Dermis microvascular lymphatic vessel endothelial cell (primary cell): ENCODE measurements around the gene ZDHHC3. TPM values are rescaled to one million over a fixed set of nuclear protein-coding genes. Genes with fewer than 3 reads are reported as not detected.

Experiments
- DNase-seq, 2 donors: peaks; one replicate each; pipeline versions ENCODE4 v3.0.0 to v3.0.0-alpha.2; 2010; ENCODE audit warnings: low read depth in 2 of 2
- total RNA-seq: library from RNA; depleted of rRNA; stranded (reverse); fragments of >200 nt; gene quantifications from 2 replicates; pipeline ENCODE4 v1.2.1, GENCODE V29; 2014

ZDHHC3 gene
- total RNA-seq, 1 donor from 2014 or later = 55.8 TPM

DNA sequence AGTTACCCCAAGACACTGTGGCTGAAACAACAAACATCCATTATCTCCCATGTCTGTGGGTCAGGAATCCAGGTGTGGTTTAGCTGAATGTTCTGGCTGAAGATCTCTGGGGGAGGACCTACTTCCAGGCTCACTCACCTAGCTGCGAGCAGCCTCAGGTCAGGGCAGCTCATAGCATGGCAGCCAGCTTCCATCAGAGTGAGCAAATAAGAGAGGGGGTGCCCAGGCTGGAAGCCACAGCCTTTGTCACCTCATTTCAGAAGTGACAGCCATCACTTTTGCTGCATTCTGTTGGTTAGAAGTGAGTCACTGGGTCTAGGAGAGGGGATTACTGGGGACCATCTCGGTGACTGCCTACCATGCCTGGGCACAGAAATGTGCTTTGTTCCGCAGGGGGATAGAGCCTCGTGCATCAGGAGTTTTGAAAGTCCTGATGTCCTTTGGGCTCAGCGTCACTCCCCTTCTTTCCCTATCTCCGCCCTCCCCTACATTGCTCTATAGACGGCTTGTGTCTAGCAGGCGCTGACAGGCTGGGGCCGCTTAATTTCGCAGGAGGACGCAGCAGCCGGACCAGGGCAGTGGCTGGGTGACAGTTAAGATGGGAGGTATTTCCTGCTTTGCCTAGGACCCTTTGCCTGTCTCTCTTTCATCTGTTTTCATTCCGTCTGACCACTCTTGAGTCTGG lies 76.1 kb downstream of the ZDHHC3 start:
- DNase-seq = no peak

DNA sequence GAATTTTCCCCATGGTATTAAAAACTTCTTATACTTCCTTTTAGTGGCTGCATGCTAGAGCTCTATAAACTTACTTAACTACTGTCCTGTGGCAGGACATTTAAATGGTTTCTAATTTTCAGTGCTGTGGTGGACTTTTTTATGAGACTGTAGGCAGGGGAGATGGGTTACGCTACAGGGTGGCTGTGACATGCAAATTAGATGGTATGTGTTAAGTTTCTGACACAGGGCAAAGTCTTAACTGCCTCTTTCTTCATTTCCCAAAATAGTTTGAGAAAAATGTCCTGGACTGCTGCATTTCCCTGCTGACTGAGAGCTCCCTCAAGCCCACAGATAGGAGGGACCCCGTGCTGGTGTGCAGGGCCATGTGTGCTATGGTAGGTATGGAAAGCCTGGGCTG lies 79.5 kb downstream of the ZDHHC3 start:
- no peak for DNase-seq

DNA sequence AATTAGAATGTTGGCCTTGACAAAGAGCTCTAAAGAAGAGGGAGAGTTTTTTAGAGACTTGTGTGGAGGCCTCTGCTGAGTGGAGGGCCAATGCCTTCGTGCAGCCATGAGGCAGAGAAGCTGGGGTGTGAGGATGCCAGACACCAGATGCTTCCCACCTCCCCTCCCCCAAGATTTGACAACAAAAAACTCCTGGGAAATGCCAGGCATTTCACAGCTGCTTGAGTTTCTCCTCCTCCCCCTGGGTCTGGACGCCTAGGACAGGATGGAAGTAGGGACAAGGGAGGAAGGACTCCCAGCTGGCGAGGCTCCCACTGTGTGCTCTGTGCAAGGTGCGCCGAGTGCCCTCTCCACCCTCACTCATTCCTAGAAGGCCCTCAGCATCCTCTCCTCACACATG lies 81.5 kb downstream of the ZDHHC3 start:
- peak in 1 of 2 donors; percentile 6 for DNase-seq

DNA sequence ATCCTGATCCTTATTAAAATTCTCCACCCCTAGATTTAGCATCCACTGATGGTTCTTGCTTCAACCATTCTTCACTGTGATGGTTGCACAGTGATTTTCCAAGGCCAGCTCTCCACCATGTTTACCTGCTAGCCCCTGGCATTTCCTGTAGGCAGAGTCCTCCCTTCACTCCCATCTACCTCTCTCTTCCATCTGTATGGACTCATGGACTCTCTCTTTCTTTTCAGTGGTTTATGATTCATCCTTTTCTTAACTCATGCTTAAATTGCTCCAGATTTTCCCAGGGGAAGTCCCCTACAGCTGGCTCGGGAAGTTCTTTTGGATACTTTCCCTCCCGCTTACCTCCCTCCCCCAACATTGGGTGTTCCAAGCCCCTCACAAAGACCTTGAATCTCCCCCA lies 82.9 kb downstream of the ZDHHC3 start:
- DNase-seq = peak in 1 of 2 donors; percentile 31

DNA sequence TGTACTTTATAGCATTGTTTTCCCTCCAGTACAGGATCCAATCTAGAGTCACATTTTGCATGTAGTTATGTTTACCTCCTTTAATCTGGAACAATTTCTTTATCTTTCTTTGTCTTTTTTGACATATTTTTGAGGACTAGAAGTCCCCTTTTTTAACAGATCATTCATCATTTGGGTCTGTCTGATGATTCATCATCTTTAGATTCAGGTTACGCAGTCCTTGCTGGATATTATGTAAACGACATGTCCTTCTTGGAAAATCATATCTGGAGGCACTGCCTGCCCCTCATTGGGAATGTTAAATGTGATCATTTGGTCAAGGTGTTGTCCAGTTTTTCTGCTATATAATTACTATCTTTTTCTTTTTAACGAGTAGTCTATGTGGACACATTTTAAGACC lies 83.3 kb downstream of the ZDHHC3 start:
- DNase-seq = peak in 1 of 2 donors; percentile 20

DNA sequence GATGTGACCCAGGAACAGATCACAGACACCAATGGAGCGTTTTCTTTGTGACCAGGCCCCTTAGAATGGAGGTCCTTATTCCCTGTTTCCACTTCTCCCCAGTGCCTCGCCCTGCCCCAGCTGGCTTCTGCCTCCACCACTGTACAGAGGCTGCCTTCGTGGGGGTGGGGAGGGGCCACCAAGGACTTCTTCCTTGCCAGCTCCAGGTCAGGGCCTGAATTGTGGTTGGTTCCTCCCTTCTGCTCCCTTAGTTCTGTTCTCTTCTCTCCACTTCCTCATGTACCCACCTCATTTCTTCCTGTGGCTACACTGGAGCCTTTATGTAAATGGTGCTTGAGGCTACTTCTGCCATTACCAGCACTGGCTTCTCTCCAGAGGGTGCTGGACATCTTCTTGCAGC lies 85.1 kb downstream of the ZDHHC3 start:
- no peak for DNase-seq

DNA sequence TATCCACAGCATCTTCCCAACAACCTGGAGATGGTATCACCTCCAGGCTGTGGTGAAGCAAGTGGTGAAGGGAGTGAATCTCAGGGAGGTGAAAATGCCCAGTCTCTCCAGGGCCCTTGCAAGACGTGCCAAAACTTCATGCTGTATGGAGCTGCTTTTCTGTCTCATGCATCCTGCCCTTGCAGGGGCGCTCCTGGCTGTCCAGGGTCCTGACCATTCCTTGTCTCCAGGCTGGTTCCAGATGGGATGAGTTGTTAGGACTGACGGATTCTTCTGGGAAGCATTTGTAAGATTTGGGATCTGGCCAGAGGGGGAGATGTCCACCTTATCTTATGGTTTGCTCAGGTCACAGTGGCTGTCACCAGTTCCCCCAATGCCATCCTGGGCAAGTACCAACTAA lies 85.7 kb downstream of the ZDHHC3 start:
- DNase-seq = no peak

DNA sequence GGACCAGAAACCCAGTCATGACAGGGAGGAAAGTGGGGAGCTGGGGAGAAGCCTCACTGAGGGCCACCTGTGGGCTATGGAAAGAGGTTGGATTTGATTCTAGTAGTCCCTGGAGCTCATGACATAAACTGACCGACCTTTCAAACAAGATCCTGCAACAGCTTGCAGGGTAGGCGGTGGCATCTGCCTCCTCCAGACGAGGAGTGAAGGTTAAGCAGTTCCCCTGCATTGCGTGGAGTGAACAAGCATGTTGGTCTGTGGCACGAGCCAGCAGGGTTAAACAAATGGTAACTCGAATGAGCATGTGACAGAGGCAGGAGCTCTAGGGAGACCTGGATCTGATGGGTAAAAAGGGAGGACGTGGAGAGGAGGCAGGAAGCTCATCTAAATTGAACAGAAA lies 88.9 kb downstream of the ZDHHC3 start:
- DNase-seq = no peak

DNA sequence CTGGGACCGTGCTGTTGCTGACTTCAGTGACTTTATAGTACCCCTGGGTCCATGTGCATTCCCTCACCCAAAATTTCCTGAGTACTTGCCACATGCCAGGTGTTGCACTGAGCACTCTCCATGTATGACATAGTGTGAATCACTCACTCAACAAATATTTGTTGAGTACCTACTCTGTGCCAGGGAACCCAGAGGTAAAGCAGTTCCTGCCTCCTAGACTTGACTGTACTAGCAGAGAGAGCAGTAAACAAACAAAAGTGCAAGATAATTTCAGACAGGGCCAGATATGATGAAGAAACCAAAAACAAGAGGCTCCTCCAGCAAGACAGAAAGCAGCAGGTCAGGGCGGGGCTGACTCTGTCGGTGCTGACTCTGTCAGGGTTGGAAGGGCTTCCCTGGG lies 89.4 kb downstream of the ZDHHC3 start:
- DNase-seq = peak in 1 of 2 donors; percentile 14

DNA sequence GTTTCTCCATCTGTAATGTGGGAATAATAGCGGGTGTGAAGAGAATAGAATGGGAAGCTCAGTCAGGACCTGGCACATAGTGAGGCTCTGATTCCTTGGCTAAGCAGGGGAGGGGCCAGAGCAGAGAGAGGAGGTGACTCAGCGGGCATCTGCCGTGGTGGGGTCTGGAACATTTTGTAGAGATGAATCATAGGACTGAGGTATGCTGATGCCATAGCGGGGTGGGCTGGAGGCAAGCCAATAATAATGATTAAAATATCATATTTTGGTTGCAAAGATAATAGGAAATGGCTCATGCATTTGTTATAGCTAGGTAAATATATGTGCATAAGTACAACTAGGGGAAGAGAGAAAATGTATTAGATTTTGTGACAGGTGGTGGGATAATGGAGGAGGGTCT lies 90.4 kb downstream of the ZDHHC3 start:
- peak; percentile 88 to 97 for DNase-seq

DNA sequence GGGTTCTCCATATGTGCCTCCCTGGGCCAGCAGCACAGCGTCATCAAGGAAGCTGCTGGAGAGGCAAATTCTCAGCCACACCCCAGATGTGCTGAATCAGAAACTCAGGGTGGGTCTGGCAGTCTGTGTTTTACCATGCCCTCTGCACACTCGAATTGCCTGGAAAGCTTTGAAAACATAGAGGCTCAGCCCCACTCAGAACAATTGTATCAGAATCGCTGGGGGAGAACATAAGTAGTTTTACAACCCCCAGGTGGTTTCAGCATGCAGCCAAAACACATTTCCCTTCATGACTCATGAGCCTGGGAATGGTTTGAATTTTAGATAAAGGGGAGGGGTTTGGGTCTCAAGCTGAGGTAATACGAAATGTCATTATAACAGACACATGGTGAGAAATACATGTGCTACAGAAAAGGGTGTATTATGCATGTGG lies 92.0 kb downstream of the ZDHHC3 start:
- DNase-seq = peak; percentile 82 to 96

DNA sequence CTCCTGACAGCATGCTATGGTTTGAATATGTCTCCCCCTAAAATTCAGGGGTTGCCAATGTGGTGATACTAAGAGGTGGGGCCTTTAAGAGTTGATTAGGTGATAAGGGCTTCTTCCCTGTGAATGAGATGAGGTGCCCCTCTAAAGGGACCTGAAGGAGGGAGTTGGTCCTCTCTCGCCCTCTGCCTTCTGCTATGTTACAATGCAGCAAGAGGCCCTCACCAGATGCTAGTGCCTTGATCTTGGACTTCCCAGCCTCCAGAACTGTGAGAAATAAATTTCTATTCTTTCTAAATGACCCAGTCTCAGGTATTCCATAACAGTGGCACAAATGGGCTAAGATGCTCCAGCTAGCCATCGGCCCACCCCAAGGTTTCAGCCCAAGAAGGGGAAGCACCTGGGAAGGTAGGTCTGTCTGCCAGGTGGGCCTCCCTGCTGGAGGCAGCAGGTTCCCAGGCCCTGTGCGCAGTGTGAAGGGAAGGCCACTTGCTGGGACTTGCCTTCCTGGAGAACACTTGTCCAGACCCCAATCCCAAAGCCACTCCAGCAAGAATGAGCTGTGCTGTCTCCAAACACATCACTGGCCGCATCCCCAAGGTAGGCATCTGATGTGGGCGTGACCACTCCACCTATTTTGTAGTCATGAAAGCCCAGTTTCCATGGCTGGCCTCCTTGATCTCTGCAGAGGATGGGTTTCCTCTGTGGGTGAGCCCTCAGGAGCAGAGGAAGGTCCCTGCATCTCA lies 92.6 kb downstream of the ZDHHC3 start:
- DNase-seq = no peak

DNA sequence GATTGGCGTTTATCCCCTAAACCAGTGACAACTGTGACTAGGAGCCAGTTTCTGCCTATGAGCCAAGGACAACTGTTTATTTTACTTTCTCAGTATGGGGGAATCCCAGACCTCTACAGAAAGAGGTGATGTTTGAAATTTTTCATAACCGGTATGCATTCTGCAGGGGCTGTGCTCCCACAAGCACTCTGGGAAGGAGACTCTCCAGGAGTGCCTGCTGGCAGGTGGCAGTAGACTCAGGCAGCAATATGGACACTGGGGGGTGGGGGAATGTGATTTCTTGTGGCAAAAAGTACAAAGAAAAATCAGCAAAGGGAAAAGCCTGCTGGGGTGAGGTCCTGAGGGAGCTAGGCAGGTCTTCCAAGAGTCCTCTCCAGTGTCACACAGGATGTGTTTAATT lies 95.7 kb downstream of the ZDHHC3 start:
- no peak for DNase-seq

DNA sequence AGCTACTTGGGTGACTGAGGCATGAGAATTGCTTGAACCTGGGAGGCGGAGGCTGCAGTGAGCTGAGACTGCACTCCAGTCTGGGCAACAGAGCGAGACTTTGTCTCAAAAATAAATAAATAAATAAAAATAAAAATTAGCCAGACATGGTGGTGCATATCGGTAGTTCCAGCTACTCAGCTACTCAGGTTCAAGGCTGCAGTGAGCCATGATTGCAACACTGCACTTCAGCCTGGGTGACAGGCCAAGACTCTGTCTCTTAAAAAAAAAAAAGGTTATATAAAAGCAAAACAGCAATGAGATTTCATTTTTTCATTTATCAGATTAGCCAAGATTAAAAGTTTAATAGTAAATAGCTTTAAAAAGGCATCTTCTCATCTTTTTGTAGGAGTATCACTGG lies 98.6 kb downstream of the ZDHHC3 start:
- DNase-seq = no peak

DNA sequence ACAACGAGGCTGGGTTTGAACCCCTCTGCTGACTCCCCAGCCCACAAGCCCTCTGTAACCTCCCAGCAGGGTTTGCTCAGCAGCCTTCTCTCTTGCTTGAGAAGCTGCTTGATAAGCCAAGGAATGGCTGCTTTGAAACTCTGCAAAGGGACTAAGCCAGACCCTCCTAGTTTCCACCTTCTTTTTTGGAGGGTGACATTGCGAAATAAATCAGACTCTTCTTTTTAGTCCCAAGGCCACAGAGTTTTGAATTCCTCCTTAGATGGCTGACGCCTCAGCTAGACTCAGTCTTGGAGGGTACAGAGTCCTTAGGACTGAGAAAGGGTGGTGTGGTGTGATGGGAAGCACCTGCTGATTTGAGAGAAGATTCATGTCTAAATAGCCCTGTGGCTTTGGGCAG lies 100.4 kb downstream of the ZDHHC3 start:
- no peak for DNase-seq

Other genes with a start within 250 kb of the ZDHHC3 start
- 3.2 and 4.2 TPM in 2 replicates for gene ZNF501, start 246.5 kb downstream of the ZDHHC3 start, total RNA-seq
- 14.5 and 15.4 TPM in 2 replicates for gene KIAA1143, start 214.6 kb downstream of the ZDHHC3 start, total RNA-seq
- gene KIF15, start 214.4 kb downstream of the ZDHHC3 start, total RNA-seq = 2.9 and 8.3 TPM in 2 replicates
- 8.5 and 9.6 TPM in 2 replicates for gene TMEM42, start 114.3 kb downstream of the ZDHHC3 start, total RNA-seq
- 0.13 TPM in 2 replicates for gene TGM4, start 101.6 kb downstream of the ZDHHC3 start, total RNA-seq
- 35.0 and 43.1 TPM in 2 replicates for gene EXOSC7, start 70 bp upstream of the ZDHHC3 start, total RNA-seq
- gene CLEC3B, start 50.1 kb upstream of the ZDHHC3 start, total RNA-seq = 0.25 and 0.26 TPM in 2 replicates
- gene CDCP1, start 170.2 kb upstream of the ZDHHC3 start, total RNA-seq = 0.13 and 0.39 TPM in 2 replicates